GM12865 (cell line): ENCODE data around the gene MRPS12.
A peak's percentile ranks its signal among the peaks of the same experiment; 100 is the strongest.
"Not testable (repeated sequence)": the region's sequence is repeated elsewhere in the genome, so short reads cannot be mapped to it uniquely, and the experiment has no call there.

ENCODE experiments used
- DNase-seq: peaks from one replicate; pipeline ENCODE4 v3.0.0; 2010; ENCODE audit warnings: low read depth
- H3K4me3 ChIP-seq: 2 replicates; pipeline ENCODE4 v1.5.1; 2011; ENCODE audit warnings: mild to moderate bottlenecking, low read depth, low read length, control low read depth
- CTCF ChIP-seq: IDR thresholded peaks from 2 replicates; pipeline ENCODE4 v1.5.1; 2011; ENCODE audit warnings: low read length, control low read depth, low read depth, inconsistent platforms; ENCODE audit not compliant: insufficient read depth; ENCODE audit errors: missing control alignments

Gene MRPS12

GRCh38 chr19:38930776-38931520 is at the start of gene MRPS12:
MRPS12 (plus strand) TSS chr19:38930944; CDS start chr19:38931295, 351 bp downstream.
- peak; percentile 100 for DNase-seq
- peak within 1 kb of the TSS; percentile 90 for H3K4me3 ChIP-seq
- no peak for TF ChIP-seq CTCF

- TF ChIP-seq CTCF: no peak
- no peak for DNase-seq
Observed at GRCh38 chr19:38883286-38883685, 47.5 kb upstream of the MRPS12 start.

GRCh38 chr19:38884691-38885090 is 46.1 kb upstream of the MRPS12 start:
- not testable (repeated sequence) for H3K4me3 ChIP-seq, DNase-seq

More at GRCh38 chr19:38883286-38883685, 47.5 kb upstream of the MRPS12 start:
- no peak overlapping the region for H3K4me3 ChIP-seq

GRCh38 chr19:38888876-38889275 is 41.9 kb upstream of the MRPS12 start:
- TF ChIP-seq CTCF: no peak
- no peak for DNase-seq

GRCh38 chr19:38889803-38890202 is 40.9 kb upstream of the MRPS12 start:
- no peak for DNase-seq
- no peak for TF ChIP-seq CTCF
- no peak overlapping the region for H3K4me3 ChIP-seq

More at GRCh38 chr19:38888876-38889275, 41.9 kb upstream of the MRPS12 start:
- no peak overlapping the region for H3K4me3 ChIP-seq

GRCh38 chr19:38890686-38891085 is 40.1 kb upstream of the MRPS12 start:
- TF ChIP-seq CTCF: no peak
- no peak for DNase-seq
- H3K4me3 ChIP-seq: no peak overlapping the region

GRCh38 chr19:38891771-38892170 is 39.0 kb upstream of the MRPS12 start:
- no peak for DNase-seq
- no peak overlapping the region for H3K4me3 ChIP-seq
- TF ChIP-seq CTCF: no peak
